ENCODE results near the gene IRF2BPL. TPM values are rescaled to one million over a fixed set of nuclear protein-coding genes. Genes with fewer than 3 reads are reported as not detected.

The IRF2BPL gene
- total and polyA plus RNA-seq, 9 of the 15 experiments (the other 6 are each of a cell fraction or from before 2014, with no cell fraction given) = 0.52 to 21.6 (median 2.5) TPM

DNA sequence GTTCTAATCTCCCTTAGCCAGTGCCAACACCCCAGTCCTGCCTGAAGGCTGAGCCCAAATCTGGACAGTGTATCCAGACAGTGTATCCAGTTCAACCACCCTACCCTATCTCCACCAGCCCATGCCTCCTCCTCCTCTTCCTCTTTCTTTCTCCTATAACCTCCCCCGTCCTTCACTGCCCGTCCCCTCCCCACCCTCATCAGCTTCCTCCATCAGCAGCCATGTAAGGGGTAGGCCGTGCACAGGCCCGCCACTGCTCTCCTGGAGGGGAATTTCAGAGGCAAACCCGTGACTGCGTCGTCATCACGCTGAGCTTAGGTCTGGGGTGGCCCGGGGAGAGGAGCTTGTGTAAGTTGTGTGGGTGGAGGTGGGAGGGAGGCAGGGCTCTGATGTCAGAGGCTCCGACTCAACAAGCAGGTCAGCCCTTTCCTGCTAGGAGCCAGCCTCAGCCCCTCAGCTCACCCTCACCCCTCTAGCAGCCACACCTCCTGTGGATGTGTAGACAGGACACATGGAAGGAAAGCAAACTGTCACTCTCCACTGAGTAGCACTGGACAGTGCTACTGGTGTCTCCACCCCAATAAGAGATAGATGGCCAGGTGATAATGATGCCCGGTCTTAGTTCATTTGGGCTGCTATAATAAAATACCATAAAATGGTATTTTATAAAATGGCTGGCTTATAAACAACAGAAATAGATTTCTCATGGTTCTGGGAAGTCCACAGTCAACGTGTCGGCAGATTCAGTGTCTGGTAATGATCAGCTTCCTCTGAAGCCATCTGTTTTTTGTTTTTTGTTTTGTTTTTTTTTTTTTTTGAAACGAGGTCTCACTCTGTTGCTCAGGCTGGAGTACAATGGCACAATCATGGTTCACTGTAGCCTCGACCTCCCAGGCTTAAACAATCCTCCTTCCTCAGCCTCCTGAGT, 50.5 kb downstream of the IRF2BPL start (continued):
- TF ChIP-seq EGR1 (conservative IDR thresholded peaks at IDR 0.05) = peak; percentile 97
- TF ChIP-seq, protein P1, sequence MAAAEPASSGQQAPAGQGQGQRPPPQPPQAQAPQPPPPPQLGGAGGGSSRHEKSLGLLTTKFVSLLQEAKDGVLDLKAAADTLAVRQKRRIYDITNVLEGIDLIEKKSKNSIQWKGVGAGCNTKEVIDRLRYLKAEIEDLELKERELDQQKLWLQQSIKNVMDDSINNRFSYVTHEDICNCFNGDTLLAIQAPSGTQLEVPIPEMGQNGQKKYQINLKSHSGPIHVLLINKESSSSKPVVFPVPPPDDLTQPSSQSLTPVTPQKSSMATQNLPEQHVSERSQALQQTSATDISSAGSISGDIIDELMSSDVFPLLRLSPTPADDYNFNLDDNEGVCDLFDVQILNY (CRISPR knock-in tag; IDR thresholded peaks at IDR 0.05) = no peak
- TF ChIP-seq BCOR (IDR thresholded peaks at IDR 0.05) = no peak
- TF ChIP-seq NFXL1 (CRISPR knock-in tag; IDR thresholded peaks at IDR 0.05) = no peak
- no peak for TF ChIP-seq ZSCAN29 (IDR thresholded peaks at IDR 0.05)
- TF ChIP-seq, protein P2, sequence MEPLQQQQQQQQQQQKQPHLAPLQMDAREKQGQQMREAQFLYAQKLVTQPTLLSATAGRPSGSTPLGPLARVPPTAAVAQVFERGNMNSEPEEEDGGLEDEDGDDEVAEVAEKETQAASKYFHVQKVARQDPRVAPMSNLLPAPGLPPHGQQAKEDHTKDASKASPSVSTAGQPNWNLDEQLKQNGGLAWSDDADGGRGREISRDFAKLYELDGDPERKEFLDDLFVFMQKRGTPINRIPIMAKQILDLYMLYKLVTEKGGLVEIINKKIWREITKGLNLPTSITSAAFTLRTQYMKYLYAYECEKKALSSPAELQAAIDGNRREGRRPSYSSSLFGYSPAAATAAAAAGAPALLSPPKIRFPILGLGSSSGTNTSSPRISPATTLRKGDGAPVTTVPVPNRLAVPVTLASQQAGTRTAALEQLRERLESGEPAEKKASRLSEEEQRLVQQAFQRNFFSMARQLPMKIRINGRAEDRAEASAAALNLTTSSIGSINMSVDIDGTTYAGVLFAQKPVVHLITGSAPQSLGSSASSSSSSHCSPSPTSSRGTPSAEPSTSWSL (CRISPR knock-in tag; IDR thresholded peaks at IDR 0.05; ENCODE audit: borderline replicate concordance) = no peak
- 0 out of 2 replicates have a peak, but pooled peaks have one; percentile 22 for TF ChIP-seq DPF2 (IDR thresholded peaks at IDR 0.05)
- TF ChIP-seq ZNF764 (CRISPR knock-in tag; IDR thresholded peaks at IDR 0.05; ENCODE audit: low read depth) = no peak
- TF ChIP-seq PTTG1 (tag; IDR thresholded peaks at IDR 0.05; ENCODE audit: low read depth) = no peak
- TF ChIP-seq SNIP1 (IDR thresholded peaks at IDR 0.05; ENCODE audit: low read depth) = no peak
- 0 out of 2 replicates have a peak, but pooled peaks have one; percentile 8 for TF ChIP-seq MEF2D (tag; conservative IDR thresholded peaks at IDR 0.05; ENCODE audit: low read depth)
- no peak for TF ChIP-seq RBBP5 (IDR thresholded peaks at IDR 0.05; ENCODE audit: borderline replicate concordance, insufficient read depth, low read length, poor library complexity, severe bottlenecking)
- TF ChIP-seq JUNB (CRISPR knock-in tag; conservative IDR thresholded peaks at IDR 0.05) = no peak
- TF ChIP-seq, protein P3, sequence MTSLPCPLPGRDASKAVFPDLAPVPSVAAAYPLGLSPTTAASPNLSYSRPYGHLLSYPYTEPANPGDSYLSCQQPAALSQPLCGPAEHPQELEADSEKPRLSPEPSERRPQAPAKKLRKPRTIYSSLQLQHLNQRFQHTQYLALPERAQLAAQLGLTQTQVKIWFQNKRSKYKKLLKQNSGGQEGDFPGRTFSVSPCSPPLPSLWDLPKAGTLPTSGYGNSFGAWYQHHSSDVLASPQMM (CRISPR knock-in tag; IDR thresholded peaks at IDR 0.05) = no peak
- no peak for TF ChIP-seq ZBTB17 (CRISPR knock-in tag; IDR thresholded peaks at IDR 0.05)
- peak; percentile 68; the same call in 1 of the 2 replicates for TF ChIP-seq PHF21A (IDR thresholded peaks at IDR 0.05; ENCODE audit: borderline replicate concordance, low read depth)
- TF ChIP-seq KAT8 (IDR thresholded peaks at IDR 0.05; ENCODE audit: low read depth) = no peak
- TF ChIP-seq, protein P4, sequence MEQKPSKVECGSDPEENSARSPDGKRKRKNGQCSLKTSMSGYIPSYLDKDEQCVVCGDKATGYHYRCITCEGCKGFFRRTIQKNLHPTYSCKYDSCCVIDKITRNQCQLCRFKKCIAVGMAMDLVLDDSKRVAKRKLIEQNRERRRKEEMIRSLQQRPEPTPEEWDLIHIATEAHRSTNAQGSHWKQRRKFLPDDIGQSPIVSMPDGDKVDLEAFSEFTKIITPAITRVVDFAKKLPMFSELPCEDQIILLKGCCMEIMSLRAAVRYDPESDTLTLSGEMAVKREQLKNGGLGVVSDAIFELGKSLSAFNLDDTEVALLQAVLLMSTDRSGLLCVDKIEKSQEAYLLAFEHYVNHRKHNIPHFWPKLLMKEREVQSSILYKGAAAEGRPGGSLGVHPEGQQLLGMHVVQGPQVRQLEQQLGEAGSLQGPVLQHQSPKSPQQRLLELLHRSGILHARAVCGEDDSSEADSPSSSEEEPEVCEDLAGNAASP (IDR thresholded peaks at IDR 0.05) = no peak
- TF ChIP-seq, protein P5, sequence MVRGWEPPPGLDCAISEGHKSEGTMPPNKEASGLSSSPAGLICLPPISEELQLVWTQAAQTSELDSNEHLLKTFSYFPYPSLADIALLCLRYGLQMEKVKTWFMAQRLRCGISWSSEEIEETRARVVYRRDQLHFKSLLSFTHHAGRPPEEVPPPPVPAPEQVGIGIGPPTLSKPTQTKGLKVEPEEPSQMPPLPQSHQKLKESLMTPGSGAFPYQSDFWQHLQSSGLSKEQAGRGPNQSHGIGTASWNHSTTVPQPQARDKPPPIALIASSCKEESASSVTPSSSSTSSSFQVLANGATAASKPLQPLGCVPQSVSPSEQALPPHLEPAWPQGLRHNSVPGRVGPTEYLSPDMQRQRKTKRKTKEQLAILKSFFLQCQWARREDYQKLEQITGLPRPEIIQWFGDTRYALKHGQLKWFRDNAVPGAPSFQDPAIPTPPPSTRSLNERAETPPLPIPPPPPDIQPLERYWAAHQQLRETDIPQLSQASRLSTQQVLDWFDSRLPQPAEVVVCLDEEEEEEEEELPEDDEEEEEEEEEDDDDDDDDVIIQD (CRISPR knock-in tag; IDR thresholded peaks at IDR 0.05) = no peak
- no peak for TF ChIP-seq NFATC3 (IDR thresholded peaks at IDR 0.05)
- no peak for TF ChIP-seq SMAD2 (IDR thresholded peaks at IDR 0.05; ENCODE audit: low read depth, low read length)
- TF ChIP-seq, protein P6, sequence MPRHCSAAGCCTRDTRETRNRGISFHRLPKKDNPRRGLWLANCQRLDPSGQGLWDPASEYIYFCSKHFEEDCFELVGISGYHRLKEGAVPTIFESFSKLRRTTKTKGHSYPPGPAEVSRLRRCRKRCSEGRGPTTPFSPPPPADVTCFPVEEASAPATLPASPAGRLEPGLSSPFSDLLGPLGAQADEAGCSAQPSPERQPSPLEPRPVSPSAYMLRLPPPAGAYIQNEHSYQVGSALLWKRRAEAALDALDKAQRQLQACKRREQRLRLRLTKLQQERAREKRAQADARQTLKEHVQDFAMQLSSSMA (CRISPR knock-in tag; IDR thresholded peaks at IDR 0.05) = no peak

Measured in K562 (cell line).